Left lung (tissue), 10 donors: ENCODE data around the gene VEPH1. TPM values are rescaled to one million over a fixed set of nuclear protein-coding genes. Genes with fewer than 3 reads are reported as not detected.

Source experiments
- ATAC-seq: fragments of 200-7000 bp; cut with Tn5 transposase; one replicate; pipeline ENCODE4 v1.9.1; 2020; ENCODE audit warnings: moderate library complexity
- DNase-seq, 4 donors: peaks; one replicate each; pipeline ENCODE4 v3.0.0-alpha.2; 2013 to 2020
- H3K27ac ChIP-seq, 2 donors: fragments of 200-600 bp; sonication (generic) in 1 of 2; one replicate each; pipeline versions ENCODE4 v1.5.0 to v1.8.0; 2020 to 2021
- H3K27me3 ChIP-seq, 2 donors: fragments of 200-600 bp; sonication (generic) in 1 of 2; one replicate each; pipeline versions ENCODE4 v1.5.0 to v1.8.0; 2020 to 2021
- H3K36me3 ChIP-seq, 2 donors: fragments of 200-600 bp; sonication (generic) in 1 of 2; one replicate each; pipeline versions ENCODE4 v1.5.0 to v1.8.0; 2020 to 2021
- H3K4me1 ChIP-seq, 2 donors: fragments of 200-600 bp; one replicate each; pipeline ENCODE4 v1.8.0; 2021
- H3K4me3 ChIP-seq, 2 donors: fragments of 200-600 bp; sonication (generic) in 1 of 2; one replicate each; pipeline versions ENCODE4 v1.5.0 to v1.8.0; 2020 to 2021; ENCODE audit warnings: mild to moderate bottlenecking in 1 of 2
- H3K9me3 ChIP-seq, 2 donors: fragments of 200-600 bp; sonication (generic) in 1 of 2; one replicate each; pipeline versions ENCODE4 v1.5.0 to v1.8.0; 2020 to 2021
- CTCF ChIP-seq, 2 donors: fragments of 200-600 bp; sonication (generic) in 1 of 2; IDR thresholded peaks; one replicate each; pipeline versions ENCODE4 v1.5.0 to v1.8.0; 2021; ENCODE audit warnings: antibody characterized with exemption in 2 of 2
- intact Hi-C, 2 donors: fragments of 100-400 bp; cut with DNase I; formaldehyde crosslinking; loops; one replicate each; pipeline versions ENCODE4 v1.11.2 to v1.14.2; 2022
- polyA plus RNA-seq, 6 donors: library from polyadenylated mRNA; unstranded; fragments of 120-200 nt; gene quantifications; one replicate each; pipeline ENCODE4 v1.2.1, GENCODE V29; 2013; ENCODE audit not compliant: insufficient read length in 6 of 6
- total RNA-seq, 2 donors: library from RNA; stranded (reverse); fragmentation: NEBNext Ultra II Directional; extraction: Animal tissue kit (Norgen Biotek cat#: 25700); gene quantifications; one replicate each; pipeline ENCODE4 v1.2.1, GENCODE V29; 2021
- donor health status: DM: no; HTN: yes; CAD: no.
- donor health status: DM: no; HTN: no; CAD: no.

The VEPH1 gene
- total and polyA plus RNA-seq, 8 donors = 30.4 to 143 (median 42.6) TPM

GRCh38 chr3:157407769-157408168 is 95.4 kb downstream of the VEPH1 start:
- no peak for TF ChIP-seq CTCF (IDR thresholded peaks at IDR 0.05)
- H3K27me3 ChIP-seq = no peaks in the 10 kb centered on the region
- no peak overlapping the region for H3K27ac ChIP-seq
- ATAC-seq = no peak
- H3K9me3 ChIP-seq = no peaks in the 10 kb centered on the region
- peaks cover 0 to 4% of the 10 kb centered on the region in 2 donors for H3K4me1 ChIP-seq
- no peaks in the 10 kb centered on the region for H3K36me3 ChIP-seq
- H3K4me3 ChIP-seq = no peak overlapping the region
- no peak for DNase-seq
- intact Hi-C loops = no loop called here

- ATAC-seq = no peak
- no peak overlapping the region for H3K27ac ChIP-seq
These were observed 96.8 kb downstream of the VEPH1 start for GRCh38 chr3:157406394-157406793.

GRCh38 chr3:157405457-157405856 is 97.8 kb downstream of the VEPH1 start:
- no peak for TF ChIP-seq CTCF (IDR thresholded peaks at IDR 0.05)

More at GRCh38 chr3:157406394-157406793, 96.8 kb downstream of the VEPH1 start:
- Histone ChIP-seq H3K4me1 (peaks cover 0 to 4% of the 10 kb centered on the region in 2 donors), H3K4me3 (no peak overlapping the region), H3K36me3 (no peaks in the 10 kb centered on the region), H3K9me3 (no peaks in the 10 kb centered on the region), H3K27me3 (no peaks in the 10 kb centered on the region)
- no peak for DNase-seq
- intact Hi-C loops = no loop called here
- TF ChIP-seq CTCF (IDR thresholded peaks at IDR 0.05) = no peak

GRCh38 chr3:157404381-157404780 is 98.8 kb downstream of the VEPH1 start:
- no peak for TF ChIP-seq CTCF (IDR thresholded peaks at IDR 0.05)
- no peaks in the 10 kb centered on the region for H3K36me3 ChIP-seq
- intact Hi-C loops = no loop called here
- no peaks in the 10 kb centered on the region for H3K27me3 ChIP-seq
- no peak overlapping the region for H3K4me3 ChIP-seq
- DNase-seq (no peak), ATAC-seq (no peak)
- no peaks in the 10 kb centered on the region for H3K9me3 ChIP-seq
- H3K4me1 ChIP-seq = peaks cover 0 to 4% of the 10 kb centered on the region in 2 donors
- H3K27ac ChIP-seq = no peak overlapping the region

More at GRCh38 chr3:157405457-157405856, 97.8 kb downstream of the VEPH1 start:
- no peaks in the 10 kb centered on the region for H3K9me3 ChIP-seq
- H3K4me1 ChIP-seq = peaks cover 0 to 4% of the 10 kb centered on the region in 2 donors
- H3K27me3 ChIP-seq = no peaks in the 10 kb centered on the region
- intact Hi-C loops = no loop called here
- DNase-seq (no peak), ATAC-seq (no peak)
- no peak overlapping the region for H3K4me3 ChIP-seq
- H3K27ac ChIP-seq = no peak overlapping the region
- H3K36me3 ChIP-seq = no peaks in the 10 kb centered on the region

GRCh38 chr3:157398598-157398997 is 104.6 kb downstream of the VEPH1 start:
- no peak overlapping the region for H3K4me3 ChIP-seq

More at GRCh38 chr3:157398598-157398997, 104.6 kb downstream of the VEPH1 start:
- Histone ChIP-seq H3K36me3 (no peaks in the 10 kb centered on the region), H3K9me3 (no peaks in the 10 kb centered on the region), H3K4me1 (no peaks in the 10 kb centered on the region), H3K27me3 (no peaks in the 10 kb centered on the region), H3K27ac (no peak overlapping the region)
- ATAC-seq = no peak
- no peak for TF ChIP-seq CTCF (IDR thresholded peaks at IDR 0.05)
- DNase-seq = no peak
- intact Hi-C loops = no loop called here
